ENCODE data around the gene IL1RL1.
A peak's percentile ranks its signal among the peaks of the same experiment; 100 is the strongest.

The IL1RL1 gene

DNA sequence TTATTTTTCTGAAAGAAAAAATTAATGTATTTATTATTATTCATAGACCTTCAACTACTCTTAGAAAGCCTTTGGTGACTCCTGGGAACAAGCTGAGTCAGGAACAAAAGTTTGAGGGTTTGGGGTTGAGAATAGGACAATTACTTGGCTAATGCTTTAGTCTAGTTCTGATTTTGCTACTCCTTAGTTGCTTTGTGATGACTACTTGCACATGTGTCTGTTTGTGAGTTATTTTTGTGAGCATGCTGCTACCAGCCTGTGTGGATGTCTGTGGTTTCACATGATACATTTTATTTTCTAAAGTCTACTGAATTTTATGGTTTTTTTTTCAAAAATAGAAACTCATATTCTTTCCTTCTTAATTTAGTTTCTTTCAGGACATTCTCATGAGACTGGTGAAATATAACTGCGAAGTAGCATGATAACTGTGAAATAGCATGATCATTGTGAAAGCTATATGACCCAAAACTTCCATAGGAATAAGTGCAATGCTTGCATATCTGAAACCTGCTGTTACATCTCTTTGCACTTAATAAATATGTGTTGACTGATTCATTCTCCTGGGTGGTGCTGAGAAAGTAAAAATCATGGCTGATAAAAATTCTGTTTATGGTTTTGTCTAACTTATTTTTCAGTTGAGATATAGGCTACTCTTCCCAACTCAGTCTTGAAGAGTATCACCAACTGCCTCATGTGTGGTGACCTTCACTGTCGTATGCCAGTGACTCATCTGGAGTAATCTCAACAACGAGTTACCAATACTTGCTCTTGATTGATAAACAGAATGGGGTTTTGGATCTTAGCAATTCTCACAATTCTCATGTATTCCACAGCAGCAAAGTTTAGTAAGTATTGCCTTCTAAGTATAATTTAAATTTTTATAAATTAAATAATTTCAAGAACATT, 26.4 kb downstream of the IL1RL1 start:
- peak; percentile 2 for DNase-seq

DNA sequence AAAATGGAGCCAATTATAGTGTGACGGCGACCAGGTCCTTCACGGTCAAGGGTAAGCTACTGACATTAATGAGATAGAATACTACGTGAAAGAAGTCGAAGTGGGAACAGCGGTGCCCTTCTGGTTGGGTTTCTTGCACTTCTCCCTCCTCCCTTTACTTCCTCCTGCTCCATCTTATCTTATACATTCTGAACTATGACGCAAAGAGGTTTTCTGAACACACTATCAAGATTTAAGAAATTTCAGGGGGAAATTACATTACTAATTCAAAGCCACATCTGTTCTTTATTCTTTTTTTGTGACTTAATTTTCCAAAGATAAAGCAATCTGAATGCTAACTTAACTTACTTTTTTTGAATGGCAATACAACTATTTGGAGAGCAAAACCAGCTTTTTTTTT, 29.4 kb downstream of the IL1RL1 start:
- DNase-seq, result no peak

DNA sequence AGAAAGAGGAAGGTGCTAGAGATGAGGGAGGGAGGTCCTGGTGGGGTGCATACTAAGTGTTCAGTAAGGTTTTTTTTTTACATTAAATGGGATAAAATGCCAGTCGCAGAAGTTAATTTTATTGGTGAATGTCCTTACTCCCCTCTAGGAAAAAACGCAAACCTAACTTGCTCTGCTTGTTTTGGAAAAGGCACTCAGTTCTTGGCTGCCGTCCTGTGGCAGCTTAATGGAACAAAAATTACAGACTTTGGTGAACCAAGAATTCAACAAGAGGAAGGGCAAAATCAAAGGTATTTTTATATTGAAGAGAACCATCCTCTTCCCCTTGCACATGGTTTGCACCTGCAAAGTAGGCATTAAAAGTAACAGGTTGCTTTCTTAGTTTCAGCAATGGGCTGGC, 31.5 kb downstream of the IL1RL1 start:
- no peak for DNase-seq

DNA sequence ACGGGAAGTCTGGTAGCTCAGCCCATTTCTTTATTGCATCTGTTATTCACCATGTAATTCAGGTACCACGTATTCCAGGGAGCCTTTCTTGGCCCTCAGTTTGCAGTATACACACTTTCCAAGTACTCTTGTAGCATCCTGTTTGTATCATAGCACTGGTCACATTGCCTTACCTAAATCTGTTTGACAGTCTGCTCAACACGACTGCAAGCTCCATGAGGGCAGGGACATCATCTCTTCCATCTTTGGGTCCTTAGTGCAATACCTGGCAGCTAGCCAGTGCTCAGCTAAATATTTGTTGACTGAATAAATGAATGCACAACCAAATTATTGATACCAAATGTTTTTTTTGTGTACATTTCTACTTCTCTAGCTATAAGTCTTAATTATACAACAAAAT, 33.0 kb downstream of the IL1RL1 start:
- DNase-seq, result no peak

DNA sequence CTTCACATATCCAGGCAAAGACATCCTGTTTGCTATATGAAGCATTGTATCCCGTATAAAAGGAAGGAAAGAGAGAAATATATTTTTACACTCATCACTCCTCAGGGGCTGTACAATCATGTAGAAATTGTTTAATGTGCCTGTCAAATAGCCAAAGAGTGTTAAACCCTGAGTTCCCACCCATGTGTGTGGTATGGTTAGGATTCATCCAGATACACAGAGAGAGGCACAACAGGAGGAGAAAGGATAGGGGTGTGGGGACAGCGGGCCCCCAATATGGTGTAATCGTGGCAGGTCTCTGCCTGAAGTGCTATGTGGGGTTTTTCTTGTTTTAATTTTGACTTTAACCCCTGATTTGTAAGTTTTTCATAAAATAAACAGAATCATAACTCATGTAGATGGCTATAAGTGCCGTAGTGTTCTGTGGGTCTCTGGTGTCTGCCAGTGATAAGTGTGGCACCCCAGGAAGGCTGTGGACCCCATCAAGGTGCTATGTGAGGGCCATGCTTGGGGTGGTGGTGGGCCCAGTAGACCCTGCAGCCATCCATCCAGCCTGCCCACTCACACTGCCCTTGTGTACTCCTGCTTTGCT, 34.1 kb downstream of the IL1RL1 start:
- DNase-seq, result no peak

DNA sequence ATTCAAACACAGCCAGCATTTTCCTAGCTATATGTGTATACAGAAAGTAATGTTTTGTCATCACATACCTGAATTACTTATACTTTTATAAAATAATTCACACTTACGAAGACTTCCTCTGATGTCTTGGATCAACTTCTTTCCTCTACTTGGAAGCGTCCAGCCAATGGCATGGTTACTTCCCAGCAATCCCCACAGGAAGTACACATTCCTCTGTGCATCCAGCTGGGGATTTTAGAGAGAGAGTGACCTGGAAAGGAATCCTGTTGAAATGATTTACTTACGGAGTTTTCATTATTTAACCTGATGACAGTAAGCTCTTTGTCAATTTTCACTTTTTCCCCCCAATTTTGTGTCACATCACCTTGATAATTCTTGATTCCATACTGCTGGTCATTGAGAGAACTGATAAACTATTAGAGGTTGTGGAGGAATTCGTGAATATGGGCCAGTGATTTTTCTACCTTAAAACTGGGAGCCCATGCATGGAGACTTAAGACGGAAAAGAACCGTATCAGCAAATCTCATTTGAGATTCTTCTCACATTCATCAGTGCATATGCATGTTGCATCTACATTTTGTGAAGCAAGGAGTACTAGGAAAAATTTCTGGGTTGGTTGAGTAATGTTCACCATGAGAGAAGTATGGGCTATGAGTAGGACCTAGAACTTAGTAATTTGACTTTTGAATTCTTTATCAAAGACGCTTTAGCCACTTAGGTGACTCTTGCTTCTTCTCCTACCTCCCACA, 35.2 kb downstream of the IL1RL1 start:
- no peak for DNase-seq

DNA sequence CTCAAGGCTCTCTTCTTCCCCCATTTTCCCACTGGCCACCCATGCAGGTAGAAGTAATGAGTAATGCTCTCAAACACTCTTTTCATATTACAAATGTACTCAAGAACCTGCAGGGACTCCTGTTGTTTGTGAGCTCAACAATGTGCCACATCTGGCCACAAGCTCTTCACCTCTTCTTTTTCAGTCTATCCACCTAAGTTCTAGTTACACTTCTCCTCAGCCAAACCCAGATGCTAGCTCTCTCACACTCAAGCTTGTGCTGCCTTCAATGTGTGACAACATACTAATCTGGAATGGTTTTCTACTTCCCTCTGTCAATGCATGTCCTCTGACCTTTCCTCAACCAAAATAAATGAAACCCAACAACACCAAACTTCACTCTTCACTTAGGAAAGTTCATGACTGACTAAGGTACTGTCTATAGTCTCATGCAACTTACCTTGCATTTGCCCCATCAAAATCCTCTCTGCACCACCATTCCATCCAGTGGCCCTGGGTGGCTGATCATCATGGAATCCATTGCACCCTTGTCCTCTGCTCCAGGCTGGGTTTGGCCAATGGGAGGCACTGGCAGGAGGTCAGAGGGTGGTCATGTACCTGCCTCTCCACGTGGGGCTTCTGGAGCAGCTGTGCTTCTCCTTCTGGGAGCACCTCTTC, 38.9 kb downstream of the IL1RL1 start:
- DNase-seq, result no peak

DNA sequence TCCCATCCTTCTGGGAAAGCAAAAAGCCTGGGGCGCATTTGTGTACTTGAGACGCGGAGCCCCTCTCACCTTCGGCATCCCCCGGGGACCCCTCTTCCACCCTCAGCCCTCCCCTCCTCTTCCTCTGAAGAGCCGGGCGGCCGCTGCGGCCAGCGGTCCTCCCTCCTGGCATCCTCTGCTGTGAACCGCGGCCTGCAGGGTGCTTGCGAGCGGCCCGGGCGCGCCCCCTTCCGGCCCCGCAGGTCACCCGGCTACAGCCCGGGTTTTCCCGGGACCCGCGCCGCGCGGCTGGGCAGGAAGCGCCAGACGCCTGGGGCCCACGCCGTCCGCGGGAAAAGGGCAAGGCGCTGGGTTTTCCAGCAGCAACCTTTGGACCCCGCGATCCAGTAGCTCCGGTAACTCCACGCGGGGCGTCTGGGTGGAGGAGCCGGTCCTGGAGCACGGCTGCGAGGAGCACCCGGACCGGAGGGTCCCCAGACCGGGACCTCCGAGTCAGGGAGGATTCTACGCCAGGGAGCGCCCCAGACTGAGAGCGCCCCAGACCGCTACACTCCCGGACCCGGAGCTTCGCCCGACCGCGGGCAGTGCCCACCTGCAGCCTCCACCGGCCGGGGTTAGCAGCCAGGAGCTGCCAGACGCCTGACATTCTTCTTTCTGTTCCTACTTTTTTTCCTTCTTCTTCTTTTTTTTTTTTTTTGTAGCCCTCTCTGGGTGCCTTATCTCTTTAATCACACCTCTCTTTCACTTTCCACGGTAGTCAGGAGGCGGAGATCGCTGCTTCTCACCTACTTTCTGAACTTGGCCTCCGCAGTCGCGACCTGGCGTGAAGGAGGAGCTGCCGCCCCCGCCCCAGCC, 44.4 kb downstream of the IL1RL1 start, which contains the start of gene IL18R1:
Gene IL18R1 (plus strand): TSS at position 271 of the 855 bp plus-strand sequence. CDS start 6,865 bp downstream, outside the sequence.
- peak; percentile 71 for DNase-seq

DNA sequence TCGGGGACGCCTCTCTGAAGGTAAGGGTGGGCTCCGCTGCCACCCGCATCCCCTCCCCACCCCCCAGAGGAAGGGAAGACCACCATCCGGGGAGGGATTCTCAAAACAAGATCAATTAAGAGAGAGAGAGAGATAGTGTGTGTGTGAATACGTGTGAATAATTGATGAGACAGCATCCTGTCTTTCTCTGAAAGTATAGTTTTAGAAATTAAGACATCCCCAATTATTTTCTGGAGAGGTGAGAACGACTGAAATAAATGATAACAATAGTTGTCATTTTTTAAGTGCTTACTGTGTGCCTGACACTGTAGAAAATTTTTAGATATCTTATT, 45.0 kb downstream of the IL1RL1 start:
- DNase-seq, result no peak

DNA sequence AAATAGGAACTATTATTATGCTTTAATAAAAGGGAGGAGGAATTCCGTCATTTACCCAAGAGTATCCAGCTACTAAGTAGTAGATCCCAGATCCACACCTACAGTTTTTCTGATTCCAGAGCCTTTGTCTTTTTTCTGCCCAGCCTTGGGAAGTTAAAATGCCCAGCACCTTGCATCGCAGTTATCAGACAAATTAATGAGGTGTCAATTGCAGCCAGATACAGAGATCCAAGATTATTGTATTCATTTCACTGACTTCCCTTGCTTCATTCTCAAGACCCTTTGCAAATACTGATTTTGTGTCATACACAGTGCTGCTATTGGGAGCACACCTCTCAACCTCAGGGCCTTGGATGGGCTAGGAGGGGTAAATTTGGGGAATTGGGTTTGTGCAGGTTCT, 45.4 kb downstream of the IL1RL1 start:
- DNase-seq, result no peak

DNA sequence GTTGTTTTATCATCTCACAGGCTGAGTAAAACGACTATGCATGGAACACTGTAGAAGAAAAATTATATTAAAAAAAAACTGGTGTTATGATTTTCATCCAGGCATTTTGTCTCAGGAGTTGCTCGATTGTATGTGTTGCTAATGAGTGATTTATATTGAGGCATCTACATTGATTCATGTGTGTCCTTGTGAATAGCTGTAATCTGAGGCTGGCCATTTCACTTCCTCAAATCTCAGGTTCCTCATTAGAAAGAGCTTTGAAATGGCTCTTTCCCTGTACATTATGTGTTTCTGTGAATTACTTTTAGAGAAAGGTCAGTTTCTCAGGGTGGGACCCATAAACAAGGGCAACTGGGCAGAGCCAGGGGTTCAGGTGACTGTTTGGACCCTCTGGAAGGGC, 46.6 kb downstream of the IL1RL1 start:
- DNase-seq, result peak; percentile 71

DNA sequence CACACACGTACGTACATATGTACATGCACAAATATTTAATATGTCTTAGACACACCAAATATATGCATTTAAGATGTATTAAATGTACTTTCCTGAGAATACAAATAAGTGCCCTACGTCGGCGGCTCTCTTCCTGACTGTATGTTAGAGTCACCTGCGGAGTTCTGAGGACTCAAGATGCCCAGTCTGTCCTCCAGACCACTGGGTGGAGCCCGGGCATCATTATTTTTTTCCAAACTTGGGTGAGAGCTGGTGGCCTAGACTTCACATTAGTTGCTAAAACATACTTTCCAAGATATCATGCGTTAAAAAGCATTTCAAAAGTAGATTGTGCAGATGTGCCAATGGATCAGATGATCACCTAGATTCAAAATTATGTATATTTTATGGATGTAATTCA, 47.1 kb downstream of the IL1RL1 start:
- DNase-seq, result no peak

DNA sequence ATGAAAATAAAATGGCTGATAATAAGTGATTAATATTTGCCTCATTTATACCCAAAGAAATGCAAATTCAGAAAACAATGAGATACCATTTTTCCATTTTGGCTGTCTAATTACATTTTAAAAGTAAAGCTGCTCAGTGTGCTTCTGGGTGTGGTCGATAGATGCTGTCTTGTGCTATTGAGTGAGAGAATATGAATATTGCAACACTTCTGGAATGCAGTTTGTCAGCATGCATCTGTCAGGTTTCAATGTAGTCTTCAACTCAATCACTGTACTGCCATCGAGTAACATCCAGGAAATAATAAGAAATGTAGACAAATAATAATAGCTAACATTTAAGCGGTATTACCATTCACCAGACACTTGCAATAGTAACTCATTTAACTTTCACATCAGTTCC, 48.2 kb downstream of the IL1RL1 start:
- peak; percentile 17 for DNase-seq

DNA sequence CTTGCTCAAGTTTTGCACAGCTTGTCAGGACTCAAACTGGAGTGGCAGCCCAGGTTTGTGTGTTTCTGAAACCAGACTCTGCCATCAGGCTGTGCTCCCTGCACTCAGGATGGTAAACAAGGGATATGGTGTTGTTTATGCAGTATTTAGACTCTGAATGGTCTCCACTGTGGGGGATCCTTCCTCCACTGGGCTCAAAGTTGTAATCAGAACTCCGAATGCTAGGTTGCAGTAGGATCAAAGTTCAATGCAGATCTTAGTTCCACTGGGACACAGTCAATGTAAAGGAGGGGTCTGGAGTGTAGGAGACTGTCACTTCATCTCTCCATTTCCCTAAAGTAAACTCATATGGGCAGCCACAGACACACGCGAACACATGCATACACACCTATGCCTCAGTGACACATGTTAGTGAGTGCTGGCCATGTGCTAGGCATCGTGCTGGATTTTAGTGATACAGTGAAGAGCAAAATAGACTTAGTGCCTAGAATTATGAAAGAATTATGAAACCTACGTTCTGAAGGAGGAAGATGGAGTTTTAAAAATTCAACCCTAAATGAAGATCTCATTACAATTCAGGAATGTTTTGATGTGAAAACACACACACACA, 50.4 kb downstream of the IL1RL1 start:
- DNase-seq, result no peak

DNA sequence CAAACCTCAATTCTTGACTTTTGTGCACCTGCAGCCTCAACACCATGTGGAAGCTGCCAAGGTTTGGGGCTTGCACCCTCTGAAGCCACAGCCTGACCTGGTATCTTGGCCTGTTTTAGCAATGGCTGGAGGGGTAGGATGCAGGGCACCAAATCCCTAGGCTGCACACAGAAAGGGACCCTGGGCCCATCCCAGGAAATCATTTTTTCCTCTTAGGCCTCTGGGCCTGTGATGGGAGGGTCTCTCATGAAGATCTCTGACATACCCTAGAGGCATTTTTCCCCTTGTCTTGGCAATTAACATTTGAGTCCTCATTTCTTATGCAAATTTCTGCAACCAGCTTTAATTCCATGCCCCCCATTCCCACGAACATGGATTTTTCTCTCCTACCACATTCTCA, 54.4 kb downstream of the IL1RL1 start:
- DNase-seq, result no peak

DNA sequence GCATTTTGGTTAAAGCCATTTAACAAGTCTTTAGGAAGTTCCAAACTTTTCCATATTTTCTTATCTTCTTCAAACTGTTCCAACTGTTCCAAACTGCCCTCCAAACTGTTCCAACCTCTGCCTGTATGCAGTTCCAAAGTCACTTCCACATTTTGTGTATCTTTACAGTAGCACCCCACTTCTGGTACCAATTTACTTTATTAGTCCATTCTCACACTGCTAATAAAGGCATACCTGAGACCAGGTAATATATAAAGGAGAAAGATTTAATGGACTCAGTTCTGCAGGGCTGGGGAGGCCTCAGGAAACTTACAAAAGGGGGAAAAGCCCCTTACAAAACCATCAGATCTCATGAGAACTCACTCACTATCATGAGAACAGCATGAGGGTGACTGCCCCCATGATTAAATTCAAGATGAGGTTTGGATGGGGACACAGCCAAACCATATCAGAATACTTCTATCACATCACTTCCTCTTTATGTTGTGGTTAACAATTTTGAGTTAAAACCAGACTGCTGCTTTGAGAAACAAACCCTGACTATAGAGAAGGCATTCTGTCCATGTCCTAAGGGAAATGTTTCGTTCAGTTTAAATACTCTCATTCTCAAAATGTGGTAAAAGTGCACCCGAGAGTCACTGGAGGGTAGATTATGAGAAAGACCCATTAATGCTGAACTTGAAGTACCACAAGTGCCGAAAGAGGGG, 55.2 kb downstream of the IL1RL1 start:
- DNase-seq, result no peak

DNA sequence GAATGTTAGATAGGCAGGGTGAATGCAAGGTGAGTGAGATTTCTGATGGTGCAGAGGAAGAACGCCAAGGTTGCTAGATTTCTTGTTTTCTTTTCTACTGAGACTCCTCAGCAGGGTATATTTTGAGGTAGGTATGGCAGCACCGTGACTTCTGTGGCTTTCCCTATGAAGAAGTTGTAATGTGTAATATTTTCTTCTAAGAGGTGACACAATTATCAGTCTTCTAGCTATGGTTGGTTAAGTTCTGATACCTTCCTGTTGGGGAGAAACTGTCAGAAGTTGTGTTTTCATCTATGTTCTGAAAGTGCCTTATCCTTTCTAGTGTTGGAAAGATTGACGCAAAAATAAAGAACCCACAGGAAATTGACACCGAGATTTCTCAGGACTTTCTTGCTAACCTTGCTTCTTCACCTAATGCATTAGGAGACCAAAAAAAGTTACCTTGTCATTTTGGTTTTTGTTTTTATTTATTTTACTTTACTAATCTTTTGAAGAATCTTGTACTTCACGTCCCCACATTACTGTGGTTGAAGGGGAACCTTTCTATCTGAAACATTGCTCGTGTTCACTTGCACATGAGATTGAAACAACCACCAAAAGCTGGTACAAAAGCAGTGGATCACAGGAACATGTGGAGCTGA, 56.1 kb downstream of the IL1RL1 start:
- DNase-seq, result no peak

DNA sequence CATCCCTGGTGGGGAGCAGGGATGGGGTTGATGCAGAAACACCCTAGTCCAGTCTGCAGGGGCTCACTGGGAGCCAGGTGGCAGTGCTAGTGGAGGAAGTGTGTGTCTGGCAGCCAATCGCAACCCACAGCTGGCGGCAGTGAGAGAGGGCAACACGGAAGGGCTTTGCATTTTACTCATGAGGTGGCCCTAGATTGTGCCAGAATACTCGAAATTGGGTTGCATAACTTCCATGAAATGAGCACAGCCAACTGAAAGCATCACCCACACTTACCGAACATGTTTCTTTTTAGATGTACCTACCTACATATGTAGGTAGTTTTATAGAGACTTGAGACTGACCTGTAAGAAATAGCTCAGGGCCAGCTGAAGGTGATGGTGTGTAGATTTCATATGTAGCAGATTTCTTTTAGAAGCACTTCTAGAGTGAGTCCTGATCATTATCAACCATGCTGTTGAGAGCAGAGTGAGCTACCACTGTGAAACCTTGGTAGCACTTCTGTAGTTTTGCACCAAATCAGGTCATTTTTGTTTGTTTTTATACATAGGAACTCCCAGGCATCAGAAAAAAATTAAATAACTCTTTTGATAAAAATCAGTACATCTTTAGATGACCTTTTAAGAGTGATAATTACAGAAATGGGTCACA, 57.2 kb downstream of the IL1RL1 start:
- no peak for DNase-seq

DNA sequence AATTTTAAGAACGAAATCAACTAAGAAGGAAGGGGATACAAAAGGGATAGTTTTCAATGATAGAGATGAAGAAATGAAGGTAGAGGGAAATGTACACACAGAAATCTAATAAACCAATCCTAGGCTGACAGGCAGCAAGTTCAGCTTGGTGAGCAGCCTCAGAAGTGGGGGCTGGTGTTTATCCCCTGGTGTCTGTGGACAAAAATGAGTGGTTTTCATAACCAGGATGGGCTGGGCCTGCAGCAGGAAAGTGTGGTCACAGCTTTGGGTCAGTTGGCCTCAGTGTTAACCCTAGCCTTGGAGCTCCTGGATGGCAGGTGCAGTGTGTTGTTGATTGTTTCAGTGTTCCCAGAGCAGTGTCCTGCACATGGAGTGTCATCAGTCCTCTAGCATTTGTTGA, 58.5 kb downstream of the IL1RL1 start:
- no peak for DNase-seq

DNA sequence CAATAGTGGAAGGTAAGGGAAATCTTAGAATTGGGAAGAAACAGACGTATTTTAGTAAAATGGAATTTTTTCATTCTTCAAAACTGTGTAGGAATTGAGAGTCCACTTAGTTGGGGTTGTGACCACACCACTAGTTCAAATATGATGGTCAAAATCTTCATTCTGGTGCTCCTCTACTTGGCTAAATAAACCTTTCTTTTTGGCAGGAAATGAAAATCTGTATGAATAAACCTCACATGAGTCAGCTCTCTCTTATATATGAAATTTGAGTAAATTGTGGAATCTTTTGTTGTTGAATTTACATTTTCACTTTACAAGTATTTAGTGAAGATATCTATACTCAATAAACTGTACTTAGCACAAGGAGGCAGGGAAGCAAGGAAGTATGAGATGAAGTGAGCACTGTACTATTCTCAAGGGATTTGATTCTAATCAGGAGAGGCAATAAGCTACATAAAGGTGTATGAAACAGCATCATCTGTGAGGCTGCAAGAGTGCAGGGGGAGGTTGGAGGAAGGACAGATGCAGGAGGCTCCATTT, 64.8 kb downstream of the IL1RL1 start:
- DNase-seq, result no peak
